Endothelial cell of umbilical vein (primary cell): ENCODE results near the gene C4A. TPM values are rescaled to one million over a fixed set of nuclear protein-coding genes. Genes with fewer than 3 reads are reported as not detected.
"Not testable (repeated sequence)": the region's sequence is repeated elsewhere in the genome, so short reads cannot be mapped to it uniquely, and the experiment has no call there.

Experiments
- BruUV-seq: library from RNA; stranded (reverse); fragments of 400-500 nt; replicated peaks from 2 replicates; lab custom pipeline; 2021; lab: Mats Ljungman, UMichigan
- CTCF ChIA-PET: fragments of 300-600, 350-600 bp; sonication (Branson Sonifier 250); formaldehyde crosslinking; loops from one replicate; lab custom pipeline; 2021; ENCODE audit warnings: antibody characterized with exemption, inconsistent platforms; lab: Charles Lee
- POLR2A ChIA-PET: fragments of 300-600, 350-600 bp; sonication (Branson Sonifier 250); formaldehyde crosslinking; loops from one replicate; lab custom pipeline; 2021; ENCODE audit warnings: antibody characterized with exemption, inconsistent platforms; lab: Charles Lee
- DNase-seq: peaks from one replicate; pipeline ENCODE4 v3.0.0-alpha.2; 2011; ENCODE audit warnings: low read depth, low spot score
- FAIRE-seq: peaks from 2 replicates; lab custom pipeline; 2011; peaks lifted over from hg19 to GRCh38; lab: Jason Lieb, UNC
- H2AFZ ChIP-seq: 2 replicates; pipeline ENCODE4 v1.6.0; 2012; ENCODE audit warnings: low read depth, low read length, control low read depth, inconsistent platforms
- H3K27ac ChIP-seq: 2 replicates; pipeline ENCODE4 v1.5.1; 2011; ENCODE audit warnings: low read depth, mild to moderate bottlenecking, control low read depth, low read length, moderate library complexity; ENCODE audit not compliant: insufficient read depth
- H3K27me3 ChIP-seq, 2 experiments: 2 replicates each; pipeline versions ENCODE4 v1.6.0 to v1.6.1; 2011; ENCODE audit warnings: low read length in 2 of 2, mixed read lengths in 1 of 2; ENCODE audit not compliant: control insufficient read depth in 2 of 2, insufficient read depth in 2 of 2
- H3K36me3 ChIP-seq, 2 experiments: 2 replicates in 1 of 2; 3 replicates in 1 of 2; pipeline ENCODE4 v1.5.1; 2011; ENCODE audit warnings: low read length in 2 of 2, mild to moderate bottlenecking in 1 of 2, moderate library complexity in 1 of 2; ENCODE audit not compliant: control insufficient read depth in 2 of 2, insufficient read depth in 2 of 2; ENCODE audit errors: extremely low read depth in 1 of 2
- H3K4me1 ChIP-seq: 3 replicates; pipeline ENCODE4 v1.5.1; 2011; ENCODE audit warnings: mild to moderate bottlenecking, low read length; ENCODE audit not compliant: control insufficient read depth, insufficient read depth; ENCODE audit errors: extremely low read depth
- H3K4me2 ChIP-seq: 2 replicates; pipeline ENCODE4 v1.6.1; 2011; ENCODE audit warnings: low read length, control low read depth, mixed read lengths; ENCODE audit not compliant: insufficient read depth
- H3K4me3 ChIP-seq, 3 experiments: fragments of 200-600 bp in 1 of 3; sonication (generic), shearing (Covaris generic) in 1 of 3; replicated peaks in 1 of 3; 2 replicates each; pipeline ENCODE4 v1.5.1; 2011 to 2016; ENCODE audit warnings: control low read depth in 3 of 3, low read length in 3 of 3, mild to moderate bottlenecking in 2 of 3, inconsistent platforms in 1 of 3, low read depth in 1 of 3, moderate library complexity in 1 of 3; ENCODE audit not compliant: insufficient read depth in 1 of 3
- H3K79me2 ChIP-seq: 2 replicates; pipeline ENCODE4 v1.6.0; 2012; ENCODE audit warnings: low read length, inconsistent platforms; ENCODE audit not compliant: control insufficient read depth, insufficient read depth
- H3K9ac ChIP-seq: replicated peaks from 2 replicates; pipeline ENCODE3; 2011; ENCODE audit warnings: low read length, control low read depth; ENCODE audit not compliant: insufficient read depth; ENCODE audit errors: extremely low read depth
- H3K9me1 ChIP-seq: replicated peaks from 3 replicates; pipeline ENCODE4 v1.6.0; 2011; ENCODE audit warnings: mild to moderate bottlenecking, low read length; ENCODE audit not compliant: control insufficient read depth, insufficient read depth; ENCODE audit errors: extremely low read depth
- H3K9me3 ChIP-seq: replicated peaks from 2 replicates; pipeline ENCODE4 v1.5.1; 2012; ENCODE audit warnings: low read length, inconsistent platforms; ENCODE audit not compliant: control insufficient read depth, insufficient read depth
- H4K20me1 ChIP-seq: replicated peaks from 2 replicates; pipeline ENCODE3; 2011; ENCODE audit warnings: mild to moderate bottlenecking, low read length; ENCODE audit not compliant: control insufficient read depth, insufficient read depth; ENCODE audit errors: extremely low read depth
- dilution Hi-C: fragments of 300-500 bp; cut with MboI; formaldehyde crosslinking; loops from one replicate; pipeline ENCODE4 v1.15.0; 2019; ENCODE audit warnings: low sequenced_read_pairs; ENCODE audit not compliant: extremely low pct_ligation_motif_present
- intact Hi-C: fragments of 100-400 bp; cut with micrococcal nuclease; formaldehyde crosslinking; loops from one replicate; pipeline ENCODE4 v1.10.0; 2022
- polyA plus RNA-seq, 4 experiments: library from polyadenylated mRNA; depleted of rRNA in 3 of 4; stranded (reverse) in 3 of 4; unstranded in 1 of 4; fragments of >200 nt; gene quantifications; 2 replicates each; pipeline versions ENCODE4 v1.2.1 to v1.2.3, GENCODE V29; 2011 to 2012; ENCODE audit warnings: missing spikeins in 1 of 4
- total RNA-seq: library from RNA; stranded (reverse); gene quantifications from 2 replicates; pipeline ENCODE4 v1.2.3, GENCODE V29; 2021

Gene C4A
- total and polyA plus RNA-seq, 2 donors (not counting 3 experiments of a cell fraction or from before 2014, with no cell fraction given), result 5.2 to 5.7 TPM

- H3K27me3 ChIP-seq, H3K4me3 ChIP-seq, H3K4me2 ChIP-seq, intact Hi-C loops, H4K20me1 ChIP-seq, FAIRE-seq, H3K36me3 ChIP-seq, H2AFZ ChIP-seq, BruUV-seq, H3K79me2 ChIP-seq, dilution Hi-C loops, H3K9me1 ChIP-seq, DNase-seq, H3K9me3 ChIP-seq, H3K4me1 ChIP-seq, H3K9ac ChIP-seq, POLR2A ChIA-PET, H3K27ac ChIP-seq, CTCF ChIA-PET: not testable (repeated sequence)
Measured at GRCh38 chr6:32009537-32009936, 27.7 kb downstream of the C4A start.

- dilution Hi-C loops, H3K9me1 ChIP-seq, H3K27ac ChIP-seq, H3K4me2 ChIP-seq, H3K36me3 ChIP-seq, H3K79me2 ChIP-seq, BruUV-seq, DNase-seq, FAIRE-seq, intact Hi-C loops, H3K9me3 ChIP-seq, H3K4me3 ChIP-seq, H3K27me3 ChIP-seq, CTCF ChIA-PET, H4K20me1 ChIP-seq, H3K9ac ChIP-seq, H3K4me1 ChIP-seq, H2AFZ ChIP-seq, POLR2A ChIA-PET: not testable (repeated sequence)
Measured at GRCh38 chr6:32010856-32011530, 29.1 kb downstream of the C4A start.

GRCh38 chr6:32012941-32013617 is 31.2 kb downstream of the C4A start:
- H3K4me1 ChIP-seq, POLR2A ChIA-PET, H4K20me1 ChIP-seq, H3K4me2 ChIP-seq, H3K4me3 ChIP-seq, H3K9me3 ChIP-seq, DNase-seq, H3K9me1 ChIP-seq, intact Hi-C loops, dilution Hi-C loops, CTCF ChIA-PET, H2AFZ ChIP-seq, BruUV-seq, H3K27me3 ChIP-seq, H3K9ac ChIP-seq, H3K79me2 ChIP-seq, H3K36me3 ChIP-seq, H3K27ac ChIP-seq: not testable (repeated sequence)
- peak; percentile 61 for FAIRE-seq

- H3K4me3 ChIP-seq, H3K27me3 ChIP-seq, H3K9ac ChIP-seq, dilution Hi-C loops, H3K79me2 ChIP-seq, H2AFZ ChIP-seq, intact Hi-C loops, H3K9me3 ChIP-seq, H3K36me3 ChIP-seq, H3K9me1 ChIP-seq, CTCF ChIA-PET, H3K4me2 ChIP-seq, POLR2A ChIA-PET, H3K27ac ChIP-seq, H3K4me1 ChIP-seq, FAIRE-seq, DNase-seq, BruUV-seq, H4K20me1 ChIP-seq: not testable (repeated sequence)
Measured at GRCh38 chr6:32013738-32014137, 31.9 kb downstream of the C4A start.
